H1 (cell line): ENCODE results near the gene GPR26. TPM values are rescaled to one million over a fixed set of nuclear protein-coding genes. Genes with fewer than 3 reads are reported as not detected.

Experiments
- CTCF ChIA-PET: fragments of 300-600 bp; sonication (Branson Sonifier 250); formaldehyde crosslinking; loops from one replicate; lab custom pipeline; 2021; ENCODE audit not compliant: partially characterized antibody; lab: Charles Lee
- POLR2A ChIA-PET: fragments of 300-600 bp; sonication (Branson Sonifier 250); formaldehyde crosslinking; loops from one replicate; lab custom pipeline; 2021; ENCODE audit warnings: inconsistent platforms; ENCODE audit not compliant: partially characterized antibody; lab: Charles Lee
- DNase-seq, 2 experiments: peaks; one replicate each; pipeline versions ENCODE4 v3.0.0 to v3.0.0-alpha.2; 2010 to 2022; ENCODE audit warnings: low spot score in 2 of 2, low read depth in 1 of 2, mixed read lengths in 1 of 2
- FAIRE-seq: peaks from 2 replicates; lab custom pipeline; 2011; peaks lifted over from hg19 to GRCh38; lab: Jason Lieb, UNC
- H2AFZ ChIP-seq: 2 replicates; pipeline ENCODE4 v1.8.1; 2012; ENCODE audit warnings: low read length, inconsistent platforms
- H2AK5ac ChIP-seq: 2 replicates; pipeline ENCODE4 v1.6.1; 2013; ENCODE audit warnings: low read depth, low read length
- H2BK120ac ChIP-seq: replicated peaks from 2 replicates; pipeline ENCODE3; 2013; ENCODE audit warnings: low read depth, low read length, inconsistent platforms
- H2BK12ac ChIP-seq: 2 replicates; pipeline ENCODE4 v1.6.1; 2013; ENCODE audit warnings: low read depth, low read length
- H2BK15ac ChIP-seq: 2 replicates; pipeline ENCODE4 v1.6.1; 2013; ENCODE audit warnings: low read length
- H2BK20ac ChIP-seq: 2 replicates; pipeline ENCODE4 v1.6.1; 2013; ENCODE audit warnings: low read length
- H2BK5ac ChIP-seq: 2 replicates; pipeline ENCODE4 v1.6.1; 2013; ENCODE audit warnings: low read depth, low read length
- H3K14ac ChIP-seq: 2 replicates; pipeline ENCODE4 v1.6.1; 2013; ENCODE audit warnings: inconsistent platforms; ENCODE audit not compliant: insufficient read length
- H3K18ac ChIP-seq: 2 replicates; pipeline ENCODE4 v1.6.1; 2013; ENCODE audit warnings: low read length; ENCODE audit errors: extremely low read depth
- H3K23ac ChIP-seq: 2 replicates; pipeline ENCODE4 v1.6.1; 2013; ENCODE audit warnings: inconsistent platforms; ENCODE audit not compliant: insufficient read length
- H3K23me2 ChIP-seq: 2 replicates; pipeline ENCODE4 v1.6.1; 2013; ENCODE audit warnings: low read depth, low read length
- H3K27ac ChIP-seq: 2 replicates; pipeline ENCODE4 v1.6.1; 2011; ENCODE audit warnings: low read depth, low read length, inconsistent platforms
- H3K27me3 ChIP-seq, 4 experiments: replicated peaks in 1 of 4; 1 replicate in 1 of 4; 2 replicates in 3 of 4; pipeline versions ENCODE4 v1.6.1 to v1.8.1; 2011 to 2013; ENCODE audit warnings: low read length in 3 of 4, mild to moderate bottlenecking in 3 of 4, inconsistent platforms in 2 of 4, mixed read lengths in 2 of 4, moderate library complexity in 1 of 4; ENCODE audit not compliant: control insufficient read depth in 3 of 4, insufficient read depth in 3 of 4; ENCODE audit errors: extremely low read depth in 1 of 4
- H3K36me3 ChIP-seq, 4 experiments: 2 replicates each; pipeline versions ENCODE4 v1.6.1 to v1.8.1; 2011 to 2013; ENCODE audit warnings: mild to moderate bottlenecking in 4 of 4, low read length in 3 of 4, moderate library complexity in 2 of 4, control low read depth in 1 of 4, inconsistent platforms in 1 of 4; ENCODE audit not compliant: insufficient read depth in 4 of 4, control insufficient read depth in 2 of 4
- H3K4ac ChIP-seq: replicated peaks from 2 replicates; pipeline ENCODE3; 2013; ENCODE audit warnings: low read length, low read depth, mixed read lengths, inconsistent platforms; ENCODE audit not compliant: insufficient read length
- H3K4me1 ChIP-seq, 4 experiments: replicated peaks in 1 of 4; 1 replicate in 1 of 4; 2 replicates in 3 of 4; pipeline versions ENCODE4 v1.6.1 to v1.8.1; 2011 to 2013; ENCODE audit warnings: low read length in 3 of 4, inconsistent platforms in 2 of 4, mixed read lengths in 1 of 4; ENCODE audit not compliant: insufficient read depth in 4 of 4, control insufficient read depth in 3 of 4
- H3K4me2 ChIP-seq, 2 experiments: 2 replicates each; pipeline versions ENCODE4 v1.6.1 to v1.8.1; 2011 to 2013; ENCODE audit warnings: low read depth in 2 of 2, low read length in 2 of 2, control low read depth in 1 of 2, inconsistent platforms in 1 of 2, mild to moderate bottlenecking in 1 of 2; ENCODE audit not compliant: insufficient read depth in 1 of 2
- H3K4me3 ChIP-seq, 4 experiments: fragments of 200-600, 300-600 bp in 1 of 4; sonication (generic), shearing (Covaris generic), sonication (Bioruptor Twin) in 1 of 4; 2 replicates each; pipeline versions ENCODE4 v1.5.1 to v1.8.1; 2011 to 2016; ENCODE audit warnings: low read length in 4 of 4, low read depth in 3 of 4, control low read depth in 2 of 4, inconsistent platforms in 2 of 4, mild to moderate bottlenecking in 2 of 4, mixed read lengths in 1 of 4, moderate library complexity in 1 of 4; ENCODE audit not compliant: insufficient read depth in 2 of 4; ENCODE audit errors: extremely low read depth in 1 of 4
- H3K56ac ChIP-seq: replicated peaks from 2 replicates; pipeline ENCODE3; 2013; ENCODE audit warnings: low read depth, mild to moderate bottlenecking, mixed read lengths, low read length, inconsistent platforms; ENCODE audit not compliant: insufficient read length
- H3K79me1 ChIP-seq: 2 replicates; pipeline ENCODE4 v1.6.1; 2013; ENCODE audit warnings: low read depth, low read length, control low read depth
- H3K79me2 ChIP-seq, 2 experiments: 2 replicates each; pipeline versions ENCODE4 v1.6.1 to v1.8.1; 2012 to 2013; ENCODE audit warnings: low read length in 2 of 2, mild to moderate bottlenecking in 2 of 2, inconsistent platforms in 1 of 2; ENCODE audit not compliant: insufficient read depth in 2 of 2, control insufficient read depth in 1 of 2
- H3K9ac ChIP-seq, 4 experiments: replicated peaks in 1 of 4; 1 replicate in 1 of 4; 2 replicates in 3 of 4; pipeline versions ENCODE4 v1.6.1 to v1.8.1; 2011 to 2013; ENCODE audit warnings: low read depth in 3 of 4, low read length in 3 of 4, control low read depth in 2 of 4, mild to moderate bottlenecking in 2 of 4, moderate library complexity in 2 of 4, inconsistent platforms in 1 of 4; ENCODE audit errors: extremely low read depth in 1 of 4
- H3K9me3 ChIP-seq, 2 experiments: 2 replicates each; pipeline versions ENCODE4 v1.6.1 to v1.8.1; 2012 to 2013; ENCODE audit warnings: mild to moderate bottlenecking in 2 of 2, moderate library complexity in 2 of 2, control low read depth in 1 of 2, inconsistent platforms in 1 of 2, low read depth in 1 of 2, low read length in 1 of 2, mixed read lengths in 1 of 2; ENCODE audit not compliant: insufficient read depth in 2 of 2
- H4K20me1 ChIP-seq, 2 experiments: replicated peaks in 1 of 2; 2 replicates each; pipeline versions ENCODE3 to v1.8.1; 2011 to 2013; ENCODE audit warnings: inconsistent platforms in 2 of 2, low read length in 2 of 2, mild to moderate bottlenecking in 1 of 2; ENCODE audit not compliant: insufficient read depth in 2 of 2, control insufficient read depth in 1 of 2
- H4K5ac ChIP-seq: 2 replicates; pipeline ENCODE4 v1.6.1; 2013; ENCODE audit warnings: low read length, low read depth, mixed read lengths, inconsistent platforms; ENCODE audit not compliant: insufficient read length
- H4K8ac ChIP-seq: 2 replicates; pipeline ENCODE4 v1.8.0; 2013; ENCODE audit warnings: mild to moderate bottlenecking, moderate library complexity, low read length, inconsistent platforms; ENCODE audit not compliant: insufficient read depth; ENCODE audit errors: extremely low read depth
- H4K91ac ChIP-seq: replicated peaks from 2 replicates; pipeline ENCODE3; 2013; ENCODE audit warnings: low read length, mixed read lengths, inconsistent platforms; ENCODE audit not compliant: insufficient read length
- GTF2F1 ChIP-seq: IDR thresholded peaks from 2 replicates; pipeline ENCODE4 v1.6.1; 2012; ENCODE audit warnings: low read depth, low read length, improper control_type of control experiment, borderline replicate concordance
- MAFK ChIP-seq: IDR thresholded peaks from 2 replicates; pipeline ENCODE4 v1.6.1; 2012; ENCODE audit warnings: low read depth, mild to moderate bottlenecking, improper control_type of control experiment, low read length
- PHF8 ChIP-seq: fragments of 200-600 bp; sonication (generic); conservative IDR thresholded peaks from 2 replicates; pipeline ENCODE4 v1.7.1; 2012; ENCODE audit warnings: low read depth, mild to moderate bottlenecking, inconsistent platforms, low read length, moderate library complexity
- POLR2AphosphoS5 ChIP-seq: IDR thresholded peaks from 2 replicates; pipeline ENCODE4 v1.6.1; 2011; ENCODE audit warnings: low read depth, low read length
- RAD21 ChIP-seq, 2 experiments: IDR thresholded peaks in 1 of 2; conservative IDR thresholded peaks in 1 of 2; 2 replicates each; pipeline ENCODE4 v1.6.1; 2011; ENCODE audit warnings: low read depth in 2 of 2, low read length in 2 of 2, improper control_type of control experiment in 1 of 2, inconsistent platforms in 1 of 2, mild to moderate bottlenecking in 1 of 2, moderate library complexity in 1 of 2
- SP2 ChIP-seq: IDR thresholded peaks from 2 replicates; pipeline ENCODE4 v1.6.1; 2012; ENCODE audit warnings: mild to moderate bottlenecking, low read length, inconsistent platforms
- ZNF274 ChIP-seq: IDR thresholded peaks from 2 replicates; pipeline ENCODE4 v1.7.0; 2012; ENCODE audit warnings: low read length, borderline replicate concordance; ENCODE audit errors: extremely low read depth
- WGBS, 2 experiments: shearing (Covaris generic) in 1 of 2; methylation state at CpG; one replicate each; pipeline versions ENCODE4 v1.1.6 to v1.1.7; 2013 to 2015; ENCODE audit warnings: low lambda C conversion rate in 2 of 2, mixed read lengths in 2 of 2, inconsistent platforms in 1 of 2, low coverage in 1 of 2, missing lambda C conversion rate in 1 of 2; ENCODE audit not compliant: insufficient replicate concordance in 2 of 2, insufficient coverage in 1 of 2, insufficient read length in 1 of 2; ENCODE audit errors: extremely low coverage in 1 of 2, missing lambda C conversion rate in 1 of 2; 5-methylcytosine and 5-hydroxymethylcytosine counted together
- polyA plus RNA-seq, 7 experiments: library from polyadenylated mRNA; depleted of rRNA in 3 of 7; stranded (reverse) in 5 of 7; unstranded in 2 of 7; fragments of >200 nt in 5 of 7; fragments of 200-250 nt in 2 of 7; gene quantifications; 1 replicate in 5 of 7; 2 replicates in 1 of 7; 4 replicates in 1 of 7; pipeline versions ENCODE4 v1.2.1 to v1.2.3, GENCODE V29; 2011 to 2013; ENCODE audit warnings: missing spikeins in 2 of 7, mixed read lengths in 2 of 7
- total RNA-seq: library from RNA; stranded (reverse); fragmentation: NEBNext Ultra II Directional; extraction: Animal tissue kit (Norgen Biotek cat#: 25700); gene quantifications from 2 replicates; pipeline ENCODE4 v1.2.1, GENCODE V29; 2021
- TF ChIP-seq, protein P1 (sequence below), 3 experiments: IDR thresholded peaks; 1 replicate in 2 of 3; 2 replicates in 1 of 3; pipeline versions ENCODE4 v1.5.1 to v1.6.1; 2011; ENCODE audit warnings: low read length in 3 of 3, mild to moderate bottlenecking in 3 of 3, inconsistent platforms in 2 of 3, low read depth in 1 of 3, moderate library complexity in 1 of 3; ENCODE audit not compliant: insufficient read depth in 1 of 3; ENCODE audit errors: control extremely low read depth in 1 of 3

Gene GPR26
- total and polyA plus RNA-seq, 2 of the 8 experiments (the other 6 are each of a cell fraction or from before 2014, with no cell fraction given): 0.09 to 0.21 TPM

DNA sequence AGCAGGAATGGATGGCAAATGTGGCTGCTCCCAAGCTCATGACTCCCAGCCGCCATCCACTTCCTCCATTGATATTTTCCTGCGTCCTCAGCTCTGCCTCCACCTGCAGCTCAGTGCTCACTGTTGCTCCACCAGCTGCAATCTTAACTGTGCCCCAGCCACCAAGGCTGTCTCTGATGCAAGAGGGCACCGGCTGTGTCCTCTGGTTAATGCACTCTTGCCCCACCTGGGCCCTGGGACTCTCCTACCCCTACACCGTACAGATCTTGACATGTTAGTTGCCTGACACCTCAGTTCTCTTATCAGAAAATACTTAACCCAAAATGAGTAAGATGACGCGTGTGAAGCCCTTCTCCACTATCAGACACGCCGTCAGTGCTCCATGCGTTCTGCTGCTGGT, 45.5 kb upstream of the GPR26 start:
- H4K5ac ChIP-seq: no peak overlapping the region
- no peaks in the 10 kb centered on the region for H3K36me3 ChIP-seq
- no peak overlapping the region for H2BK15ac ChIP-seq
- 76% methylated on average over 8 of the region's 9 CpGs; no CpG with 5 or more reads in 1 of the 2 experiments for WGBS, 2 experiments
- no peaks in the 10 kb centered on the region for H3K79me2 ChIP-seq
- H3K9me3 ChIP-seq: no peaks in the 10 kb centered on the region
- no peak overlapping the region for H4K8ac ChIP-seq
- no peak overlapping the region for H3K4me2 ChIP-seq
- H3K4ac ChIP-seq: no peak overlapping the region
- no peak overlapping the region for H3K14ac ChIP-seq
- no peak overlapping the region for H3K27ac ChIP-seq
- DNase-seq (no peak), FAIRE-seq (no peak)
- no peak overlapping the region for H2AK5ac ChIP-seq
- H3K18ac ChIP-seq: peak overlapping the region; percentile 15; the same call in 1 of the 2 replicates
- H2BK5ac ChIP-seq: no peak overlapping the region; the same call in 1 of the 2 replicates
- H4K20me1 ChIP-seq: no peaks in the 10 kb centered on the region
- H3K23ac ChIP-seq: no peak overlapping the region
- no peak overlapping the region for H2AFZ ChIP-seq
- H3K9ac ChIP-seq: no peak overlapping the region
- no peaks in the 10 kb centered on the region for H3K23me2 ChIP-seq
- no peak overlapping the region for H3K4me3 ChIP-seq
- H2BK20ac ChIP-seq: no peak overlapping the region
- no peak overlapping the region for H3K56ac ChIP-seq
- 0 out of 2 replicates have a peak overlapping the region, but pooled peaks have one; percentile 27 for H2BK12ac ChIP-seq
- no peak overlapping the region for H4K91ac ChIP-seq
- ChIA-PET POLR2A (no interaction called here), CTCF (interaction anchor here (1.2 to 2.2 kb wide), 6 partner anchors 8 to 374 kb away, joined by 3 to 8 read pairs (median 5); no protein-coding TSS in a partner anchor)
- H3K79me1 ChIP-seq: no peaks in the 10 kb centered on the region
- no peaks in the 10 kb centered on the region for H3K4me1 ChIP-seq
- H2BK120ac ChIP-seq: no peak overlapping the region
- no peaks in the 10 kb centered on the region for H3K27me3 ChIP-seq
- no peak for TF ChIP-seq ZNF274
- no peak for TF ChIP-seq SP2
- TF ChIP-seq PHF8: no peak
- no peak for TF ChIP-seq GTF2F1
- TF ChIP-seq POLR2AphosphoS5: no peak
- TF ChIP-seq MAFK: no peak
- TF ChIP-seq, protein P1, sequence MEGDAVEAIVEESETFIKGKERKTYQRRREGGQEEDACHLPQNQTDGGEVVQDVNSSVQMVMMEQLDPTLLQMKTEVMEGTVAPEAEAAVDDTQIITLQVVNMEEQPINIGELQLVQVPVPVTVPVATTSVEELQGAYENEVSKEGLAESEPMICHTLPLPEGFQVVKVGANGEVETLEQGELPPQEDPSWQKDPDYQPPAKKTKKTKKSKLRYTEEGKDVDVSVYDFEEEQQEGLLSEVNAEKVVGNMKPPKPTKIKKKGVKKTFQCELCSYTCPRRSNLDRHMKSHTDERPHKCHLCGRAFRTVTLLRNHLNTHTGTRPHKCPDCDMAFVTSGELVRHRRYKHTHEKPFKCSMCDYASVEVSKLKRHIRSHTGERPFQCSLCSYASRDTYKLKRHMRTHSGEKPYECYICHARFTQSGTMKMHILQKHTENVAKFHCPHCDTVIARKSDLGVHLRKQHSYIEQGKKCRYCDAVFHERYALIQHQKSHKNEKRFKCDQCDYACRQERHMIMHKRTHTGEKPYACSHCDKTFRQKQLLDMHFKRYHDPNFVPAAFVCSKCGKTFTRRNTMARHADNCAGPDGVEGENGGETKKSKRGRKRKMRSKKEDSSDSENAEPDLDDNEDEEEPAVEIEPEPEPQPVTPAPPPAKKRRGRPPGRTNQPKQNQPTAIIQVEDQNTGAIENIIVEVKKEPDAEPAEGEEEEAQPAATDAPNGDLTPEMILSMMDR (IDR thresholded peaks at IDR 0.05; ENCODE audit: control extremely low read depth in 1 of 3, insufficient read depth in 1 of 3, low read depth in 1 of 3, low read length in 3 of 3): no peak
- no peak for TF ChIP-seq RAD21 (IDR thresholded peaks at IDR 0.05 in 1 of 2, conservative IDR thresholded peaks at IDR 0.05 in 1 of 2; ENCODE audit: low read depth in 2 of 2, low read length in 2 of 2)
